ENCODE results near the gene CDH13. TPM values are rescaled to one million over a fixed set of nuclear protein-coding genes. Genes with fewer than 3 reads are reported as not detected.

The CDH13 gene
- under 1 TPM in 5 of 6 donors, not detected in 1; 0.04 to 0.29 (median 0.19) TPM for polyA plus RNA-seq (ENCODE audit: low read depth in 6 of 6)

DNA sequence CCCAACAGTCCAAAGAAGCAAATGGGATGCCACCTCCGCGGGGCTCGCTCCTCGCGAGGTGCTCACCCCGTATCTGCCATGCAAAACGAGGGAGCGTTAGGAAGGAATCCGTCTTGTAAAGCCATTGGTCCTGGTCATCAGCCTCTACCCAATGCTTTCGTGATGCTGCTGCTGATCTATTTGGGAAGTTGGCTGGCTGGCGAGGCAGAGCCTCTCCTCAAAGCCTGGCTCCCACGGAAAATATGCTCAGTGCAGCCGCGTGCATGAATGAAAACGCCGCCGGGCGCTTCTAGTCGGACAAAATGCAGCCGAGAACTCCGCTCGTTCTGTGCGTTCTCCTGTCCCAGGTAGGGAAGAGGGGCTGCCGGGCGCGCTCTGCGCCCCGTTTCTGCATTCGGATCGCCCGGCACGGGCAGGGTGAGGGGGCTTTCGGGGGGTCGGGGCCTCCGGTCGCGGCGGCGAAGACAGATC is at the start of gene CDH13:
Gene CDH13 (plus strand): TSS at position 179 of the 471 bp plus-strand sequence.
- no peak for ATAC-seq (ENCODE audit: low read depth in 2 of 2)
- Mint-ChIP-seq H3K27ac (no peak within 1 kb of the TSS), H3K4me1 (peaks cover 0 to 3% (median 0%) of the 10 kb centered on the region in 3 donors), H3K36me3 (no peaks in the 10 kb centered on the region), H3K4me3 (no peak within 1 kb of the TSS), H3K27me3 (peaks cover 53 to 72% (median 65%) of the 10 kb centered on the region in 3 donors), H3K9me3 (peaks cover 0 to 4% (median 0%) of the 10 kb centered on the region in 7 donors)
- DNase-seq, result no peak

DNA sequence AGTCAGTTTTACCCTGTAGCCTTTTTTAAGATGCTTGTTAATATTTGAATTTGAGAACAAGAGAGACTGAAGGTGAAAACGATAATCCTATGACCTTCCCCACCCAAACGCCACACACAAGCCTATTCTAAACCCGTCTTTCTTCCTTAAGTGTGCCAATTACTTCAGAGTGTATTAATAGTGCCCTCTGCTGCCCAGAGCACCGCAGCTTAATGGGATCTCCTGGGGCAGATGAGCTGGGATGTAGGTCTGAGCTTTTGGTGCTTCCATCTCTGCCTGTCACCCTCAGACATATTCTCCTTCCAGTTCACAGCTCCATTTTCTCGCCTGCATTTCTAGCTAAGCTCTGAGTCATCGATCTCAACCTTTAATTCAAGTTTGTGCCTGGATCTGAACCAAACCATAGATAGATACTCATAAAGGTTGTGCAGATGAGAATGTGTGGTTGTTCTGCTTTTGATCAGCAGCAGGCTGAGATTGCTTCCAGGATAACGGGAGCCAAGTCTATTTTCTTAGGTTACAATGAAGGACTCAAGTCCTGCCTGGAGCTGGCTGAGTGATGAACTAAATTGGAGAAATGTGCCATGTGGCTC is 46.4 kb upstream of the CDH13 start:
- Mint-ChIP-seq H3K27ac (no peak overlapping the region), H3K36me3 (no peaks in the 10 kb centered on the region), H3K4me3 (no peak overlapping the region), H3K9me3 (peaks cover 0 to 3% (median 0%) of the 10 kb centered on the region in 7 donors), H3K4me1 (no peaks in the 10 kb centered on the region), H3K27me3 (peaks cover 0 to 10% (median 0%) of the 10 kb centered on the region in 3 donors)
- no peak for DNase-seq
- ATAC-seq (ENCODE audit: low read depth in 2 of 2), result no peak

GRCh38 chr16:82582975-82583374 is 43.8 kb upstream of the CDH13 start:
- ATAC-seq (ENCODE audit: low read depth in 2 of 2) (no peak), DNase-seq (no peak)
- Mint-ChIP-seq H3K36me3 (no peaks in the 10 kb centered on the region), H3K27ac (no peak overlapping the region), H3K4me1 (no peaks in the 10 kb centered on the region), H3K9me3 (peaks cover 0 to 3% (median 0%) of the 10 kb centered on the region in 7 donors), H3K27me3 (peaks cover 0 to 14% (median 0%) of the 10 kb centered on the region in 3 donors), H3K4me3 (no peak overlapping the region)

- Mint-ChIP-seq H3K27me3 (peaks cover 0 to 14% (median 0%) of the 10 kb centered on the region in 3 donors), H3K4me1 (no peaks in the 10 kb centered on the region), H3K4me3 (no peak overlapping the region), H3K36me3 (no peaks in the 10 kb centered on the region), H3K9me3 (peaks cover 0 to 3% (median 0%) of the 10 kb centered on the region in 7 donors), H3K27ac (no peak overlapping the region)
- DNase-seq, result no peak
- no peak for ATAC-seq (ENCODE audit: low read depth in 2 of 2)
These were observed 43.3 kb upstream of the CDH13 start for GRCh38 chr16:82583422-82583821.

- H3K36me3 Mint-ChIP-seq, result no peaks in the 10 kb centered on the region
- DNase-seq (no peak), ATAC-seq (ENCODE audit: low read depth in 2 of 2) (no peak)
- H3K4me3 Mint-ChIP-seq, result no peak overlapping the region
- H3K4me1 Mint-ChIP-seq, result no peaks in the 10 kb centered on the region
- H3K9me3 Mint-ChIP-seq, result peaks cover 0 to 2% (median 0%) of the 10 kb centered on the region in 7 donors
- H3K27me3 Mint-ChIP-seq, result peaks cover 0 to 10% (median 0%) of the 10 kb centered on the region in 3 donors
- H3K27ac Mint-ChIP-seq, result no peak overlapping the region
These were observed 42.1 kb upstream of the CDH13 start for GRCh38 chr16:82584553-82585152.

DNA sequence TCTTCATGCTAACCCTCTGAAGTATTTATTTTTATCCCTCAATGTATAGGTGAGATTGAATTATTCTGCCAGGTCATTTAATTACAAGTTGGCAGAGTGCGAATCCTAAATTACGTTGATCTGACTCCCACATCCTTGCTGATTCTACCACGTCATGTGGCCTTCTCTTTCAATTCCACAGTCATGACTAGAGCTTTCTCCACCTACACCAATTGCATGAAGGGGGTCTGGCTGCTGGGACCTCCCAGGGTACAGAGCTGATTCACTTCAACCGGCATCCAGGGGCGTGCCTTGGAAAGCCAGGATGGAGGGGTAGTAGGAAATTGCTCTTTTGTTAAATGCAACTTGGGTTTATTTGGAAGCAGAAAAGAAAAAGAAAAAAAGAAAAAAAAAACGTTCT is 41.1 kb upstream of the CDH13 start:
- Mint-ChIP-seq H3K27ac (peak overlapping the region in 1 of 6 donors; percentile 29), H3K4me1 (no peaks in the 10 kb centered on the region), H3K4me3 (no peak overlapping the region), H3K36me3 (no peaks in the 10 kb centered on the region), H3K27me3 (peaks cover 0 to 13% (median 0%) of the 10 kb centered on the region in 3 donors), H3K9me3 (peaks cover 0 to 5% (median 0%) of the 10 kb centered on the region in 7 donors)
- no peak for DNase-seq
- no peak for ATAC-seq (ENCODE audit: low read depth in 2 of 2)

- ATAC-seq (ENCODE audit: low read depth in 2 of 2) (no peak), DNase-seq (no peak)
- Mint-ChIP-seq H3K36me3 (no peaks in the 10 kb centered on the region), H3K9me3 (peaks cover 0 to 5% (median 0%) of the 10 kb centered on the region in 7 donors), H3K4me1 (no peaks in the 10 kb centered on the region), H3K4me3 (no peak overlapping the region), H3K27ac (no peak overlapping the region), H3K27me3 (peaks cover 0 to 13% (median 0%) of the 10 kb centered on the region in 3 donors)
These were observed 40.6 kb upstream of the CDH13 start for GRCh38 chr16:82586130-82586529.

DNA sequence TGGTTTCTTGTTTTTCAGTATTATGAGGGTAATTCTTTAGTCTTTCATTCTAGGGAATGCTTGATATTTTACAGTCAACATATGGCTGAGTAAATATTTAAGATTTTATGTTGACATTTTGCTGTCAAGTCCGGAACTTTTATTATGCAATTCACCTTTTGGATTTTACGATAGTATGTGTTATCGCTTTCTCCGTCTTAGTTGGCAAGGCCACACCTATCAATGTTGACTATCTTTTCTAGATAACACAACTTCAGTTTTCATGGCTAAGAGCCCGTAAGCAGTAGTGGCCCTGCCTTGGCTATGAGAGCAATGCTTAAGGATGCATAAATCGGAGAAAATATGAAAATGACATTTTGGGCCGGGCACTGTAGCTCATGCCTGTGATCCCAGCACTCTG is 39.5 kb upstream of the CDH13 start:
- no peaks in the 10 kb centered on the region for H3K36me3 Mint-ChIP-seq
- no peak overlapping the region for H3K27ac Mint-ChIP-seq

DNA sequence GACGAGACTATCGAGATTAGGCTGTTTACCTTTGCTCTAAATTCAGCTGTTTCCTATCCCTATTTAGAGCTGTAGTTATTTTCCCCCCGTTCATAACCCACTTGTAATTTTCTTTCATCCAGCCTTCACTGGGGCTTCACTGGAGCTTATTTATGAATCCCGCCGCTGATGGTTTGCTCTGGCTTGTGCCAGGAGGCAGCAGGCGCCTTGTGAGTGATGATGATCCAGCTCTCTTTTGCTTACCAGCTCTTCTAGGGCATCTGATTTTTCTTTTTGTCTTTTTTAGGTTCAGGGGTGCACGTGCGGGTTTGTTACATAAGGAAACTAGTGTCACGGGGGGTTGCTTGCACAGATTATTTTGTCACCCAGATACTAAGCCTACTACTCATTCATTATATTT is 37.4 kb upstream of the CDH13 start:
- peaks cover 0 to 19% (median 0%) of the 10 kb centered on the region in 3 donors for H3K27me3 Mint-ChIP-seq
- H3K27ac Mint-ChIP-seq, result no peak overlapping the region
- ATAC-seq (ENCODE audit: low read depth in 2 of 2) (no peak), DNase-seq (no peak)
- no peaks in the 10 kb centered on the region for H3K36me3 Mint-ChIP-seq
- no peaks in the 10 kb centered on the region for H3K4me1 Mint-ChIP-seq
- H3K9me3 Mint-ChIP-seq, result peaks cover 0 to 5% (median 0%) of the 10 kb centered on the region in 7 donors
- H3K4me3 Mint-ChIP-seq, result no peak overlapping the region

More for the DNA sequence above, 39.5 kb upstream of the CDH13 start:
- ATAC-seq (ENCODE audit: low read depth in 2 of 2), result no peak
- DNase-seq, result no peak
- Mint-ChIP-seq H3K4me3 (no peak overlapping the region), H3K9me3 (peaks cover 0 to 5% (median 0%) of the 10 kb centered on the region in 7 donors), H3K27me3 (peaks cover 0 to 19% (median 0%) of the 10 kb centered on the region in 3 donors), H3K4me1 (no peaks in the 10 kb centered on the region)

DNA sequence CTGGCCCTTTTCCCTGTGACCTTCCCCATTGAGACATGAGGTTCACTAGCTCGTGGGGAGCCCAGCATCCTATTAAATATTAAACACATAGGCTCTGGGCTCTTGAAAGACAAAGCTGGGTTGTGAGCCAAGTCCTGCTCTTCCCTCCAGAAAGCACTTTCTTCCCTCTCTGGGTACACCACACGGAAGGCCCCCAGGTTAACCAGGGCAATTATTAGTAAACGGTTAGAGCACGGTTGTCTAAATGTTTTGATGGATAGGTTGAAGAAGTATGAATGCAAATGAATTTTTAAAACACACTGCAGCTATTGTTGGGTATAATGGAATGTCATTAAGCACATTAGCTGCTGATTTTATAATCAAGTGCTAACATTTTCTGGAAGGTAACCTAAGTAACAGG is 32.7 kb upstream of the CDH13 start:
- Mint-ChIP-seq H3K27ac (no peak overlapping the region), H3K27me3 (peaks cover 4 to 15% (median 14%) of the 10 kb centered on the region in 3 donors), H3K4me1 (no peaks in the 10 kb centered on the region), H3K4me3 (no peak overlapping the region), H3K9me3 (peaks cover 0 to 16% (median 2%) of the 10 kb centered on the region in 7 donors), H3K36me3 (peaks cover 0 to 5% of the 10 kb centered on the region in 2 donors)
- no peak for ATAC-seq (ENCODE audit: low read depth in 2 of 2)
- no peak for DNase-seq

DNA sequence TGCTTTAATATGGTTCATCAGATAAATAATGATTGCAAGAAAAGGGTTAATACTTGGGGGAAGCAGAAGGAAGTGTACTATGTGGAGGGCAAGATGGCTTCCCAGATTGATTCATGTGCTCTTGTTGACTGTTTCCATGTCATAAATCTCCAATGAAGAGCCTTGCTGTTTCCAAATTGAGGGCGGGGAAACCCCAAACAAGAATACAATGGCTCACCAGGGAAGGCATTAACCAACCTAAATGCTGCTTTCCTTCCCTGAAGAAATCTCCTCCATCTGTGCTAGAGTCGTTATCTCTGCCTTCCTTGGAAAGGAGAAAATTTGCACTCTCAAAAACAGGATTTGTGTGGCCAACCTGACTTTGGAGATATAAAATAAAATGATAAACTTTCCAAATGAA is 28.0 kb upstream of the CDH13 start:
- Mint-ChIP-seq H3K27ac (no peak overlapping the region), H3K36me3 (peaks cover 0 to 5% of the 10 kb centered on the region in 2 donors), H3K27me3 (peaks cover 4 to 14% (median 6%) of the 10 kb centered on the region in 3 donors), H3K9me3 (peaks cover 2 to 20% (median 11%) of the 10 kb centered on the region in 7 donors), H3K4me3 (no peak overlapping the region), H3K4me1 (no peaks in the 10 kb centered on the region)
- DNase-seq (no peak), ATAC-seq (ENCODE audit: low read depth in 2 of 2) (no peak)

DNA sequence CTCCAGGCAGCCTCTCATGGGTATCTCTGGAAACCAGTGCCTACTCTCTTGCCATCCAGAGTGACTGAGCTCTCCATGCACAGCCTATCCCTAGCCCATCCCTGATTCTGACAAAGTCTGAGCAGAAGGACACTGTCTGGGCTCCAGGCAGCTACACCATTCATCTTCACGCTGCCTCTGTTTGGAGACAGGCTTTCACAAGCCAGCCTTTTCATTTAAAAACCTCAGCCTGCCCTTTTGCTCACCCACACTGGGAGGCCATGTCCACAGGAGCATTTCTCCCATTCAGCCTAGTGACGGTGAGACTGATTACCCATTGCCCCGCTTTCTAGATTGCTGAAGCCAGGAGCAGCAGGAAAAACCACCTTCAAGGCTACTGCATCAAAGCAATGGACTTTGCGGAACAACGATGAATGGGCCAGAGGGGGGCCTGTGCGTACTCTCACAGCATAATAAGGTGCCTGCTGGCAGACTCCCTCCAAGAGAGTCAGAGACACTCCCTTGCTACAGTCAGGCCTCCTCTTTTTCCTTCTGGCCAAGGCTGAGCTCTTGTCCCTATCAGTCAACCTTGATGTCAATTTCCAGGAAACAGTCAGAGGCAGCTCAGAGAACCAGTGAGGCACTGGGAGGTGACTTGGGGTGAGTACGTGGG is 24.7 kb upstream of the CDH13 start:
- Mint-ChIP-seq H3K4me3 (peak overlapping the region in 1 of 8 donors; percentile 31), H3K27ac (no peak overlapping the region), H3K36me3 (peaks cover 0 to 4% of the 10 kb centered on the region in 2 donors), H3K27me3 (peaks cover 1 to 10% (median 9%) of the 10 kb centered on the region in 3 donors), H3K4me1 (no peaks in the 10 kb centered on the region), H3K9me3 (peaks cover 2 to 20% (median 11%) of the 10 kb centered on the region in 7 donors)
- ATAC-seq (ENCODE audit: low read depth in 2 of 2) (no peak), DNase-seq (no peak)

DNA sequence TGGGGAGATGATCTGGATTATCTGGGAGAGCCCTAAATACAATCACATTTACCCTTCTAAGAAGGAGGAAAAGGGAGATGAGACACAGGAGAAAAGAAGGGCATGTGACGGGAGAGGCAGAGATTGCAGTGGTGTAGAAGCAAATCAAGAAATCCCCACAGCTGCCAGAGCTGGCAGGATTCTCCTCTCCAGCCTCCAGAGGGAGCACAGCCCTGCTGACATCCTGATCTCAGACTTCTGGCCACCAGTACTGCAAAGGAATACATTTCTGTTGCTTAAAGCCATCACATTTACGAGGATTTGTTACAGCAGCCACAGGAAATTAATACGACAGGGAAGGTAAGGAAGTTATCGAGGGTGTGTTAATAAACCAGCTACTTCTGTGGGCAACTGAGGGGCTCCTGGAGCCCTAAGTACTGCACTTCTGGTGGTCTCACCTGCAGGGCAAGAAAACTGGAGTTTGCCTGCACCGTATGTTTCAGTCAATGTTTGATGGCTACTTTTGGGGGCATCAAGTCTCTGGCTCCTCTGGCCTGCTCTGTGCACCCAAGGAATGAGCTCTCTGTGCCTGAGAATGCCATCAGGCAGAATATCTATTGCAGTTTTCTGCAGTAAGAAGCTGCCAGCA is 22.9 kb upstream of the CDH13 start:
- H3K4me1 Mint-ChIP-seq, result no peaks in the 10 kb centered on the region
- H3K27me3 Mint-ChIP-seq, result peaks cover 0 to 4% (median 0%) of the 10 kb centered on the region in 3 donors
- no peak overlapping the region for H3K4me3 Mint-ChIP-seq
- H3K27ac Mint-ChIP-seq, result peak overlapping the region in 1 of 6 donors; percentile 62
- H3K9me3 Mint-ChIP-seq, result peaks cover 2 to 19% (median 4%) of the 10 kb centered on the region in 7 donors
- ATAC-seq (ENCODE audit: low read depth in 2 of 2) (no peak), DNase-seq (no peak)
- H3K36me3 Mint-ChIP-seq, result no peaks in the 10 kb centered on the region

Measured in naive B cell (primary cell).